Measurements from ENCODE around the gene LRMDA. TPM values are rescaled to one million over a fixed set of nuclear protein-coding genes. Genes with fewer than 3 reads are reported as not detected.

The LRMDA gene
- total RNA-seq, 1 experiment from 2014 or later, result not detected

DNA sequence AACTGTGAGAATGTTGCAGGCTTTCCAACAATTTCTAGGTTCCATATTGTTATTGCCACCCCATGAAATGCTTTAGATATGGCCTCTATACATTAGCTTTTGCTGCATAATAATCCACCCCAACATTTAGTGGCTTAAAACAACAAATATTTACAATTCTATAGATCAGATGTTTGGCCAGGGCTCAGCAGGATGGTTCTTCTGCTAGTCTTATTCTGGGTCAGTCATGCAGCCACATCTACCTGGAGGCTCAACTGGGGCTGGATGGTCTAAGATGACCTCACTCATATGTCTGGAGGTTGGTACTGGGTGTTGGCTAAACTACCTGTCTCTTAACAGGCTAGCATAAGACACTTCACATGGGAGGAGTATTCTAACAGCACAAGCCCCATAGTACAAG, 607.3 kb downstream of the LRMDA start:
- BruUV-seq (replicated peaks), result no TSS peak
- CTCF ChIA-PET, result no interaction called here
- TF ChIP-seq EZH2 (IDR thresholded peaks at IDR 0.05; ENCODE audit: borderline replicate concordance, low read depth, low read length, poor library complexity, severe bottlenecking), result no peak
- TF ChIP-seq, protein P1, sequence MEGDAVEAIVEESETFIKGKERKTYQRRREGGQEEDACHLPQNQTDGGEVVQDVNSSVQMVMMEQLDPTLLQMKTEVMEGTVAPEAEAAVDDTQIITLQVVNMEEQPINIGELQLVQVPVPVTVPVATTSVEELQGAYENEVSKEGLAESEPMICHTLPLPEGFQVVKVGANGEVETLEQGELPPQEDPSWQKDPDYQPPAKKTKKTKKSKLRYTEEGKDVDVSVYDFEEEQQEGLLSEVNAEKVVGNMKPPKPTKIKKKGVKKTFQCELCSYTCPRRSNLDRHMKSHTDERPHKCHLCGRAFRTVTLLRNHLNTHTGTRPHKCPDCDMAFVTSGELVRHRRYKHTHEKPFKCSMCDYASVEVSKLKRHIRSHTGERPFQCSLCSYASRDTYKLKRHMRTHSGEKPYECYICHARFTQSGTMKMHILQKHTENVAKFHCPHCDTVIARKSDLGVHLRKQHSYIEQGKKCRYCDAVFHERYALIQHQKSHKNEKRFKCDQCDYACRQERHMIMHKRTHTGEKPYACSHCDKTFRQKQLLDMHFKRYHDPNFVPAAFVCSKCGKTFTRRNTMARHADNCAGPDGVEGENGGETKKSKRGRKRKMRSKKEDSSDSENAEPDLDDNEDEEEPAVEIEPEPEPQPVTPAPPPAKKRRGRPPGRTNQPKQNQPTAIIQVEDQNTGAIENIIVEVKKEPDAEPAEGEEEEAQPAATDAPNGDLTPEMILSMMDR (conservative IDR thresholded peaks at IDR 0.05; ENCODE audit: low read depth, low read length), result no peak
- Histone ChIP-seq H3K36me3 (ENCODE audit: insufficient read depth, low read length, poor library complexity, severe bottlenecking) (no peaks in the 10 kb centered on the region), H3K27me3 (replicated peaks; ENCODE audit: insufficient read depth, low read depth, low read length, poor library complexity) (peaks cover 7% of the 10 kb centered on the region), H3K27ac (ENCODE audit: low read depth, low read length, poor library complexity, severe bottlenecking) (no peak overlapping the region), H3K4me1 (ENCODE audit: insufficient read depth, low read length, poor library complexity, severe bottlenecking) (no peaks in the 10 kb centered on the region), H3K9me3 (ENCODE audit: low read depth, low read length, poor library complexity, severe bottlenecking) (no peaks in the 10 kb centered on the region), H3K4me3 (ENCODE audit: low read depth, low read length, poor library complexity, severe bottlenecking) (no peak overlapping the region)
- no peak for DNase-seq (ENCODE audit: low spot score)
- POLR2A ChIA-PET (ENCODE audit: low non-redundant PET), result no interaction called here
- intact Hi-C loops (cut with micrococcal nuclease; ENCODE audit: unreplicated experiment), result loop anchor here (10.0 kb wide), 2 partner anchors 966 to 1076 kb away; no protein-coding TSS in a partner anchor

DNA sequence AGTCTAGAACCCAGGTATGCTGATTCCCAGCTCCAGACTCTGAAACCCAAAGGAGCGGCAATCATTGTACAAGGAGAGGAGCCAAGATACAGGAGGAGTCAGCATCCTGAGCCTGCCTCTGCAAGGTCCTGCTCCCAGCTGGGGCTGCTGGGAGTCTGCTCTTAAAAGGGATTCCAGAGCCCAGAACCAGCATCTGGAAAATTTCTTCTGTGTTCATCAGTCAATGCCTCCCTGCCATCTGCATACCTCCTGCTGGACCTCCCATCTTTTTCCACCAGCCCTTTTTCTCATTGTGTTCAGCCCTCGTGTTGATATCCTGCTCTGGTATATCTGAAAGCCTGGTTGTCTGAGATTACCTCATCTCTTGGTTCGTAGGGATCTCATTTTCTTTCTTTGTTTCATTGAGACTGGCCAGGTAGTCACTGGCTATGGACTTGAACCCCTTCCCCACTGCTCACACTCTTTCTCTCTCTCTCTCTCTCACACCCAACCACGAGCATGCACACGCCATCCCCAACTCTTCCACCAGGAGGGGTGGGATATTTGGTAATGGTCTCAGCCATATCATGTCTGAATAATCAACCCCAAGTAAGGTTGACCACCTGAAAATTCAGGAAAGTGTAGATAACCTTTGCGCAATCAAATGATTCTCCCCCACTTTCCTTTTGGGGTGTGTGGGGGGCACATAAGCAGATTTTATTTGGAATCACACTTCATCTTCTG, 608.8 kb downstream of the LRMDA start:
- ChIA-PET CTCF (no interaction called here), POLR2A (ENCODE audit: low non-redundant PET) (no interaction called here)
- TF ChIP-seq, protein P1 (conservative IDR thresholded peaks at IDR 0.05; ENCODE audit: low read depth, low read length), result 0 out of 2 replicates have a peak, but pooled peaks have one; percentile 19
- no peak for TF ChIP-seq EZH2 (IDR thresholded peaks at IDR 0.05; ENCODE audit: borderline replicate concordance, low read depth, low read length, poor library complexity, severe bottlenecking)
- no peak for DNase-seq (ENCODE audit: low spot score)
- Histone ChIP-seq H3K4me1 (ENCODE audit: insufficient read depth, low read length, poor library complexity, severe bottlenecking) (no peaks in the 10 kb centered on the region), H3K27ac (ENCODE audit: low read depth, low read length, poor library complexity, severe bottlenecking) (no peak overlapping the region), H3K4me3 (ENCODE audit: low read depth, low read length, poor library complexity, severe bottlenecking) (no peak overlapping the region), H3K27me3 (replicated peaks; ENCODE audit: insufficient read depth, low read depth, low read length, poor library complexity) (peaks cover 10% of the 10 kb centered on the region), H3K36me3 (ENCODE audit: insufficient read depth, low read length, poor library complexity, severe bottlenecking) (no peaks in the 10 kb centered on the region), H3K9me3 (ENCODE audit: low read depth, low read length, poor library complexity, severe bottlenecking) (no peaks in the 10 kb centered on the region)
- intact Hi-C loops (cut with micrococcal nuclease; ENCODE audit: unreplicated experiment), result no loop called here
- BruUV-seq (replicated peaks), result no TSS peak

DNA sequence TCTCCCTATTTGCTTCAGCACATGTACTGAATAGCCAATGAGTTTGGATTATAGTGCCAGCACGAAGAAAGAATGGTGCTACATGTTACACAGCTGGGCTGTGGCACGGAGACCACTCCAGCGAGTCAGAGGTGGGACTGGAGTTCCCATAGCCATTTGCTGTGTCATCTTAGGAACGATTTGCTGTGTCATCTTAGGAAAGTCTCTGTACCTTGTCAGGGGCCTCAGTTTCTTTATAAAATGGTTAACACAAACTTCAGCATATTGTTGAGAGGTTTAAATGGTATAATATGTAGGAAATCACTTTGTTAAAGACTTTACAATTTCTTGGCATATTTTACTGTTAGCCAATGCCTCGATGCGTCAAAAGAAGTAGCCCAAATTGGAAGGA, 609.4 kb downstream of the LRMDA start:
- peaks cover 12% of the 10 kb centered on the region for H3K27me3 ChIP-seq (replicated peaks; ENCODE audit: insufficient read depth, low read depth, low read length, poor library complexity)
- ChIA-PET POLR2A (ENCODE audit: low non-redundant PET) (no interaction called here), CTCF (no interaction called here)
- no peaks in the 10 kb centered on the region for H3K4me1 ChIP-seq (ENCODE audit: insufficient read depth, low read length, poor library complexity, severe bottlenecking)
- no TSS peak for BruUV-seq (replicated peaks)
- H3K36me3 ChIP-seq (ENCODE audit: insufficient read depth, low read length, poor library complexity, severe bottlenecking), result no peaks in the 10 kb centered on the region
- no peak overlapping the region for H3K4me3 ChIP-seq (ENCODE audit: low read depth, low read length, poor library complexity, severe bottlenecking)
- no peak for DNase-seq (ENCODE audit: low spot score)
- TF ChIP-seq, protein P1 (conservative IDR thresholded peaks at IDR 0.05; ENCODE audit: low read depth, low read length), result no peak
- no peak for TF ChIP-seq EZH2 (IDR thresholded peaks at IDR 0.05; ENCODE audit: borderline replicate concordance, low read depth, low read length, poor library complexity, severe bottlenecking)
- H3K27ac ChIP-seq (ENCODE audit: low read depth, low read length, poor library complexity, severe bottlenecking), result no peak overlapping the region
- no peaks in the 10 kb centered on the region for H3K9me3 ChIP-seq (ENCODE audit: low read depth, low read length, poor library complexity, severe bottlenecking)
- intact Hi-C loops (cut with micrococcal nuclease; ENCODE audit: unreplicated experiment), result no loop called here
